Subcutaneous abdominal adipose tissue (tissue), 5 donors: ENCODE results near the gene KEAP1.

ENCODE experiments used
- H3K27ac ChIP-seq: one replicate; pipeline ENCODE4 v1.7.0; 2013; ENCODE audit warnings: low read depth, mild to moderate bottlenecking, inconsistent platforms, low read length, moderate library complexity
- H3K27me3 ChIP-seq, 5 donors: one replicate each; pipeline ENCODE4 v1.7.0; 2013; ENCODE audit warnings: low read length in 5 of 5, inconsistent platforms in 1 of 5; ENCODE audit not compliant: control insufficient read depth in 5 of 5, insufficient read depth in 4 of 5
- H3K36me3 ChIP-seq, 5 donors: one replicate each; pipeline ENCODE4 v1.7.0; 2013; ENCODE audit warnings: low read length in 5 of 5; ENCODE audit not compliant: control insufficient read depth in 5 of 5, insufficient read depth in 5 of 5
- H3K4me1 ChIP-seq, 5 donors: one replicate each; pipeline ENCODE4 v1.7.0; 2013; ENCODE audit warnings: low read length in 5 of 5, mild to moderate bottlenecking in 3 of 5, moderate library complexity in 1 of 5; ENCODE audit not compliant: control insufficient read depth in 5 of 5, insufficient read depth in 5 of 5
- H3K4me3 ChIP-seq, 5 donors: one replicate each; pipeline ENCODE4 v1.7.0; 2013; ENCODE audit warnings: low read length in 5 of 5, low read depth in 1 of 5
- H3K9ac ChIP-seq, 5 donors: one replicate each; pipeline ENCODE4 v1.7.0; 2013; ENCODE audit warnings: low read length in 5 of 5, mild to moderate bottlenecking in 4 of 5, moderate library complexity in 3 of 5
- H3K9me3 ChIP-seq, 5 donors: one replicate each; pipeline ENCODE4 v1.7.0; 2013; ENCODE audit warnings: low read length in 5 of 5; ENCODE audit not compliant: control insufficient read depth in 5 of 5
- donor health status: healthy.
- donor health status: healthy.
- donor health status: healthy.
- donor health status: healthy.
- donor health status: healthy.

Gene KEAP1

GRCh38 chr19:10454267-10454666, 48.9 kb downstream of the KEAP1 start:
- no peaks in the 10 kb centered on the region for H3K27me3 ChIP-seq
- H3K4me3 ChIP-seq, result no peak overlapping the region
- H3K9me3 ChIP-seq, result no peaks in the 10 kb centered on the region
- H3K36me3 ChIP-seq, result peaks cover 0 to 58% (median 26%) of the 10 kb centered on the region in 5 donors
- no peaks in the 10 kb centered on the region for H3K4me1 ChIP-seq
- H3K27ac ChIP-seq, result no peak overlapping the region
- no peak overlapping the region for H3K9ac ChIP-seq

DNA sequence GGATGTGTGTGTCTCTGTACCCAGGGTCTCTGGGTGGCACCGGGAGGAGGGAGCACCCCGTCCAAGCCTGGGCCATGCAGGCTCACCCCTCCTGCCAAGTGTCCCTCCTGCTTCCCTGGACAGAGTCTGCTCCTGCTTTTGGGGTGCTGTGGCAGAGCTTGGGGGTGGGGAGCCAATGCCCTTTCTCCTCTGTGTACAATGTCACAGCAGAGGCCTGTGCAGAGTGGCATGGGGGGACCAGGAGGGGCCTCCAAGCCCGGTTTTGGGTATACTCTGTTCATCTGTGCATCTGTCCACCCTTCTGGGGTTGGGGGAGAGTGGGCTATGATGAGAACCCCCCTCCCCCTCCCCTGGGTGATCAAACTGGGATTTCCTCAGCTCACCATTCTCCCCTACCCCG, 49.3 kb downstream of the KEAP1 start:
- Histone ChIP-seq H3K4me3 (no peak overlapping the region), H3K4me1 (no peaks in the 10 kb centered on the region), H3K27me3 (no peaks in the 10 kb centered on the region), H3K9ac (no peak overlapping the region), H3K27ac (no peak overlapping the region), H3K36me3 (peaks cover 0 to 58% (median 26%) of the 10 kb centered on the region in 5 donors), H3K9me3 (no peaks in the 10 kb centered on the region)

DNA sequence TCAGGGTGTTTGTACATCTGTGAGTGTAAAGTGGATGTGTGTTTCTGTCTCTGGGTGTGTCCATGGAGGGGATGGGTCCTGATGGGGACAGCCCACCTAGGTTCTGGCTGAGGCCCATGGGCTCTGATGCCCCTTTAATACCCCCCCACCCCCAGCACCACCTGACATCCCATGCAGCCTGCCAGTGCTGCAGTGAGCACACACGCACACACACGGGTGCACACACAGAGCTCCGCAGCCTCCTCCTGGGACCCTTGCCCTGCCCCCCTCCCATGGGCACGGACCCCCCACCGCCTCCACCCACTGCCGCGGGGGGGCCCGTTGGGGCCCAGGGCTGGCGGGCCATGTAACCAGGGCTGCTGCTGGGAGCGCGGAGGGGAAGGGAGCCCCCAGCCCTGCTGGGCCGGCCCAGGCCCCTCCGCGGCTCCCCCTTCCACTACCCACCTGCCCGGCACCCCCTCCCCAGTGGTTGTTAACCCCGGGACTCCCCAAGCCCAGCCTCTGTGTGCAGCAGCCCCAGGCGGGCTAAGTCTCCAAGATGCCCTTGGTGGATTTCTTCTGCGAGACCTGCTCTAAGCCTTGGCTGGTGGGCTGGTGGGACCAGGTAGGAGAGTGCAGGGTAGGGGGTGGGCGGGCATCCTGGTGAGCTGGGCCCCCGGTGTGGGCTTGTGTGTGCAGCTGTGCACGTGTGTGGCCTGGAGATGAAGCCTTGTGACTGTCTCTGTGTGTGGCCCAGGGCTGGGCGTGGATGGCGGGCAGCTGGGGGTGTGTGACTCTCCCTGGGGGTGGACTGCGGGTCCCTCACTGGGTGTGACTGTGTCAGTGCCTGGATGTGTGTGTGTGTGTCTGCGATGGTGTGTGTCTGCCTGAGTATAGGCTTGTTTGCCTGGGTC, 50.2 kb downstream of the KEAP1 start:
- H3K27ac ChIP-seq, result no peak overlapping the region
- H3K4me3 ChIP-seq, result no peak overlapping the region
- H3K9me3 ChIP-seq, result no peaks in the 10 kb centered on the region
- H3K9ac ChIP-seq, result no peak overlapping the region
- H3K27me3 ChIP-seq, result no peaks in the 10 kb centered on the region
- peaks cover 0 to 55% (median 25%) of the 10 kb centered on the region in 5 donors for H3K36me3 ChIP-seq
- H3K4me1 ChIP-seq, result no peaks in the 10 kb centered on the region

DNA sequence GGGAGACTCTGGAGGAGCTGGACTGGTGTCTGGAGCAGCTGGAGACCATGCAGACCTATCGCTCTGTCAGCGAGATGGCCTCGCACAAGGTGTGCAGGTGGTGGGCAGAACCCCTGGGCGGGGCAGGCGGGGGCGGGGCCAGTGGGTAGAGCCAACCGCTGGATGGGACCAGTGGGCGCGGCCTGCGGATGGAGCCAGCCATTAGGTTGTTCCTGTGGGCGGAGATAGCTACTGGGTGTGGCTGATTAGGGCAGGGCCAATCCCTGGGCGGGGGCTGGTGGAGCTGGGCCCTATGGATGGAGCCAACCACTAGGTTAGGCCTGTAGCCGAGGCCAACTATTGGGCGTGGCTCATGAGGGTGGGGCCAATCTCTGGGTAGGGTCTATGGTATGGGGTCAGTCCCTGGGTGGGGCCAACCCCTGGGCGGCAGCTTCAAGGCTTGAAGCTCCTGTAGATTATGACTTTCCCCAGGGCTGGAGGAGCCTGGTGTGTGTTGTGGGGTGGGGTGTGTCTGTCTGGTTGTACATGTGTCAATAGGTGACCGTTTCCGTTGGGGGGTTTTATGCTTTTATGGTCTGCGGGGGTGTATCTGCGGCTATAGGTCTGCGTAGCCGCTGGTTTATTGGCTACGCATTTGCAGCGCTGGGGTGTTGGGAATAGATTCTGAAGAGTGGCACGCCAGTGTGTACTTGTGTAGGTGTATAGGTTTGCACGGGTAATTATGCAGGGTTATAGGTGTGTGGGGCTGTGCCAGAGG, 52.1 kb downstream of the KEAP1 start:
- no peak overlapping the region for H3K9ac ChIP-seq
- no peaks in the 10 kb centered on the region for H3K27me3 ChIP-seq
- H3K36me3 ChIP-seq, result peaks cover 0 to 62% (median 28%) of the 10 kb centered on the region in 5 donors
- H3K4me1 ChIP-seq, result no peaks in the 10 kb centered on the region
- H3K27ac ChIP-seq, result no peak overlapping the region
- H3K4me3 ChIP-seq, result no peak overlapping the region
- H3K9me3 ChIP-seq, result no peaks in the 10 kb centered on the region

- Histone ChIP-seq H3K4me3 (no peak overlapping the region), H3K4me1 (no peaks in the 10 kb centered on the region), H3K36me3 (peaks cover 0 to 60% (median 28%) of the 10 kb centered on the region in 5 donors), H3K9me3 (no peaks in the 10 kb centered on the region), H3K9ac (no peak overlapping the region), H3K27ac (no peak overlapping the region), H3K27me3 (no peaks in the 10 kb centered on the region)
Measured at GRCh38 chr19:10450191-10450852, 52.8 kb downstream of the KEAP1 start.

- no peaks in the 10 kb centered on the region for H3K27me3 ChIP-seq
- H3K27ac ChIP-seq, result no peak overlapping the region
- no peaks in the 10 kb centered on the region for H3K4me1 ChIP-seq
- no peaks in the 10 kb centered on the region for H3K9me3 ChIP-seq
- peaks cover 0 to 49% (median 23%) of the 10 kb centered on the region in 5 donors for H3K36me3 ChIP-seq
- no peak overlapping the region for H3K4me3 ChIP-seq
- H3K9ac ChIP-seq, result no peak overlapping the region
Measured at GRCh38 chr19:10449037-10449436, 54.1 kb downstream of the KEAP1 start.

DNA sequence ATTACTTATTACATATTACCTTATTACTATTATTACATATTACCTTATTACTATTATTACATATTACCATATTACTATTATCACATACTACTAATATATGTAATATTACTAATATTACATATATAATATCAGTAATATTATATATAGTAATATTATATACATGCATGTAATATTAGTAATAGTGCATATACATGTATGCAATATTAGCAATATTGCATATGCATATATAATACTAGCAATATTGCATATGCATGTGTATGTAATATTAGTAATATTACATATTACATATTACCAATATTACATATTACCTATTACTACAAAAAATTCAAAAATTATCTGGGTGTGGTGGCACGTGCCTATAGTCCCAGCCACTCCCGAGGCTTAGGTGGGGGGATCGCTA, 60.5 kb downstream of the KEAP1 start:
- Histone ChIP-seq H3K36me3 (peaks cover 0 to 22% (median 9%) of the 10 kb centered on the region in 5 donors), H3K9ac (no peak overlapping the region), H3K9me3 (no peaks in the 10 kb centered on the region), H3K27me3 (no peaks in the 10 kb centered on the region), H3K27ac (no peak overlapping the region), H3K4me1 (no peaks in the 10 kb centered on the region), H3K4me3 (no peak overlapping the region)

DNA sequence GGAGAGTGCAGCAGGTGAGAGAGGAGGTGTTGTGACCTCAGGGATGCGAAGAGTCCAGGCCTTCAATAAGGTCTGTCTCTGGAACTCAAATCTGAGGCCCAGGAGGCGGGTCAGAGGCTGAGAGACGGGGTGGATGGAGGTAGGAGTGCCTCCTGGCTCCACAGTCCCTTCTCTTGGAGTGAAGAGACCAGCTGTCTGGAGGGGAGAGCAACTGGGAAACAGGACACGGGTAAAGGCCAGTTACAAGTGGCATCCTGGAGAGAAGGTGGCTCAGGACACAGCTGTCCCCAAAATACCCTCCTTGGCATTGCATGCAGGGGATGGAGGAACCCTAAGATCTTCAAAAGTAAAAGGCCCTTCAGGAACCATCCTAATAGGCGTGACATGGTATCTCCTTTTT, 63.6 kb downstream of the KEAP1 start:
- Histone ChIP-seq H3K4me1 (peaks cover 0 to 9% (median 7%) of the 10 kb centered on the region in 5 donors), H3K9ac (peak overlapping the region in 1 of 5 donors; percentile 19), H3K36me3 (peaks cover 0 to 12% (median 5%) of the 10 kb centered on the region in 5 donors), H3K4me3 (no peak overlapping the region), H3K9me3 (no peaks in the 10 kb centered on the region), H3K27ac (no peak overlapping the region), H3K27me3 (no peaks in the 10 kb centered on the region)
